H1 (cell line): Measurements from ENCODE around the gene COL11A2. TPM values are rescaled to one million over a fixed set of nuclear protein-coding genes. Genes with fewer than 3 reads are reported as not detected.

Experiments
- ATF2 ChIP-seq: IDR thresholded peaks from 2 replicates; pipeline ENCODE4 v1.6.1; 2012; ENCODE audit warnings: low read length, inconsistent platforms
- BRCA1 ChIP-seq: IDR thresholded peaks from 2 replicates; pipeline ENCODE4 v1.6.1; 2012; ENCODE audit warnings: low read depth, low read length, improper control_type of control experiment
- CBX5 ChIP-seq: fragments of 300-800, 300-1000 bp; sonication (generic); IDR thresholded peaks from 2 replicates; pipeline ENCODE4 v1.7.1; 2016; ENCODE audit warnings: antibody characterized with exemption, low read length, low read depth
- CHD1 ChIP-seq: IDR thresholded peaks from 2 replicates; pipeline ENCODE4 v1.6.1; 2012; ENCODE audit warnings: low read depth, low read length, improper control_type of control experiment
- GTF2F1 ChIP-seq: IDR thresholded peaks from 2 replicates; pipeline ENCODE4 v1.6.1; 2012; ENCODE audit warnings: low read depth, low read length, improper control_type of control experiment, borderline replicate concordance
- HDAC6 ChIP-seq: IDR thresholded peaks from one replicate; pipeline ENCODE4 v1.7.1; 2012; ENCODE audit warnings: low read depth, mild to moderate bottlenecking, inconsistent platforms, low read length, moderate library complexity
- polyA plus RNA-seq, 7 experiments: library from polyadenylated mRNA; depleted of rRNA in 3 of 7; stranded (reverse) in 5 of 7; unstranded in 2 of 7; fragments of >200 nt in 5 of 7; fragments of 200-250 nt in 2 of 7; gene quantifications; 1 replicate in 5 of 7; 2 replicates in 1 of 7; 4 replicates in 1 of 7; pipeline versions ENCODE4 v1.2.1 to v1.2.3, GENCODE V29; 2011 to 2013; ENCODE audit warnings: missing spikeins in 2 of 7, mixed read lengths in 2 of 7
- total RNA-seq: library from RNA; stranded (reverse); fragmentation: NEBNext Ultra II Directional; extraction: Animal tissue kit (Norgen Biotek cat#: 25700); gene quantifications from 2 replicates; pipeline ENCODE4 v1.2.1, GENCODE V29; 2021

COL11A2 gene
- total and polyA plus RNA-seq, 2 of the 8 experiments (the other 6 are each of a cell fraction or from before 2014, with no cell fraction given): 2.8 to 3.8 TPM

DNA sequence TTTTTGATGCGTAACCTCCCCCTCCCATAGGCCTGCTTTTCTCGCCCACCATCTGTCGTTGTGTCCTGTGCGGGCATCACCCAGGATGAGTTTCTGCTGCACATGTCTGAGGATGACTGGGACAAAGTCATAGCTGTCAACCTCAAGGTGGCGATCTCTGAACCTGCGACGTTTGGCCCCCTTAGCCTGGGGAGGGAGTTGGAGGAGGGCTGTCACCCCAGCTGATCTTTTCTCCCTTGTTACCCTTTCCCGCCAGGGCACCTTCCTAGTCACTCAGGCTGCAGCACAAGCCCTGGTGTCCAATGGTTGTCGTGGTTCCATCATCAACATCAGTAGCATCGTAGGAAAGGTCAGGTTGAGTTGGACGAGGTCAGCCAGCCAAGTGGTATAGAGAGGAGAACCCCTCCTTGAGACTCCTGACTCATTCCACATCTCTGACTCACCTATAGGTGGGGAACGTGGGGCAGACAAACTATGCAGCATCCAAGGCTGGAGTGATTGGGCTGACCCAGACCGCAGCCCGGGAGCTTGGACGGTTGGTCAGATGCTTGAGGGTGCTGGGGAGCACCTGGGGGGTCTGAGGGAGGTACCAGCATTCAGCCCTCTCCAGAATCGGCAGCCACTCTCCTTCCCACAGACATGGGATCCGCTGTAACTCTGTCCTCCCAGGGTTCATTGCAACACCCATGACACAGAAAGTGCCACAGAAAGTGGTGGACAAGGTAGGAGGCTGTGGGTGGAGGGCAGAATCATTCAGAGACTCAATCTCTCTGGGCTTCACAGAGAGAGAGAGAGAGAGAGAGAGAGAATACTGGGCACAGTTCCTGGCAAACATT is 13.1 kb upstream of the COL11A2 start (continued):
- no peak for TF ChIP-seq ATF2
- no peak for TF ChIP-seq GTF2F1
- no peak for TF ChIP-seq CBX5
- TF ChIP-seq HDAC6: no peak
- TF ChIP-seq BRCA1: no peak
- no peak for TF ChIP-seq CHD1
